Gastrocnemius medialis (tissue), 4 donors: ENCODE data around the gene RRP36. TPM values are rescaled to one million over a fixed set of nuclear protein-coding genes. Genes with fewer than 3 reads are reported as not detected.

ENCODE experiments used
- ATAC-seq, 2 donors: fragments of 150-250 bp; one replicate each; pipeline ENCODE4 v1.9.1; 2016
- DNase-seq, 2 donors: peaks; one replicate each; pipeline ENCODE4 v3.0.0-alpha.2; 2019
- H3K27ac ChIP-seq, 4 donors: fragments of 200-600 bp; sonication (generic); 1 replicate in 1 of 4; 2 replicates in 3 of 4; pipeline ENCODE4 v1.5.1; 2016 to 2018; ENCODE audit warnings: mild to moderate bottlenecking in 2 of 4, moderate library complexity in 1 of 4
- H3K27me3 ChIP-seq, 3 donors: fragments of 200-600 bp; sonication (generic) in 2 of 3; 1 replicate in 1 of 3; 2 replicates in 2 of 3; pipeline versions ENCODE4 v1.5.1 to v1.6.0; 2016 to 2019; ENCODE audit warnings: mild to moderate bottlenecking in 1 of 3, moderate library complexity in 1 of 3
- H3K36me3 ChIP-seq, 2 donors: fragments of 200-600 bp; sonication (generic) in 1 of 2; one replicate each; pipeline ENCODE4 v1.5.1; 2017 to 2018
- H3K4me1 ChIP-seq, 2 donors: fragments of 200-600 bp; sonication (generic) in 1 of 2; one replicate each; pipeline ENCODE4 v1.5.1; 2016 to 2017; ENCODE audit warnings: mild to moderate bottlenecking in 2 of 2
- H3K4me3 ChIP-seq, 4 donors: fragments of 200-600 bp; sonication (generic) in 3 of 4; 1 replicate in 1 of 4; 2 replicates in 3 of 4; pipeline ENCODE4 v1.5.1; 2016 to 2019; ENCODE audit warnings: mild to moderate bottlenecking in 2 of 4
- H3K9me3 ChIP-seq, 3 donors: fragments of 200-600 bp; sonication (generic) in 2 of 3; 1 replicate in 1 of 3; 2 replicates in 2 of 3; pipeline ENCODE4 v1.5.1; 2016 to 2019
- POLR2A ChIP-seq, 2 donors: fragments of 450-650 bp; IDR thresholded peaks; one replicate each; pipeline ENCODE4 v1.6.1; 2017; ENCODE audit warnings: antibody characterized with exemption in 2 of 2, mild to moderate bottlenecking in 2 of 2, moderate library complexity in 2 of 2
- in situ Hi-C, 4 donors: fragments of 200-750 bp; cut with MboI; loops; one replicate each; pipeline versions ENCODE4 v1.15.0 to v1.8.0; 2017; ENCODE audit warnings: low sequenced_read_pairs in 4 of 4
- intact Hi-C: fragments of 100-400 bp; cut with DNase I; formaldehyde crosslinking; loops from one replicate; pipeline ENCODE4 v1.15.1; 2023; ENCODE audit warnings: low total_unique reads
- total RNA-seq, 4 donors: library from RNA; depleted of rRNA; stranded (reverse); fragments of >200 nt; gene quantifications; one replicate each; pipeline versions ENCODE4 v1.1.0 to v1.2.3, GENCODE V29; 2016
- TF ChIP-seq, protein P1 (sequence below), 5 experiments: fragments of 450-650 bp in 3 of 5; fragments of 200-600 bp in 2 of 5; sonication (generic) in 2 of 5; IDR thresholded peaks in 4 of 5; conservative IDR thresholded peaks in 1 of 5; 1 replicate in 4 of 5; 2 replicates in 1 of 5; pipeline ENCODE4 v1.5.1; 2016 to 2019; ENCODE audit warnings: antibody characterized with exemption in 5 of 5, mild to moderate bottlenecking in 3 of 5, moderate library complexity in 3 of 5

Gene RRP36
- total RNA-seq, 4 donors from 2014 or later, result 37.7 to 64.3 (median 51.0) TPM

DNA sequence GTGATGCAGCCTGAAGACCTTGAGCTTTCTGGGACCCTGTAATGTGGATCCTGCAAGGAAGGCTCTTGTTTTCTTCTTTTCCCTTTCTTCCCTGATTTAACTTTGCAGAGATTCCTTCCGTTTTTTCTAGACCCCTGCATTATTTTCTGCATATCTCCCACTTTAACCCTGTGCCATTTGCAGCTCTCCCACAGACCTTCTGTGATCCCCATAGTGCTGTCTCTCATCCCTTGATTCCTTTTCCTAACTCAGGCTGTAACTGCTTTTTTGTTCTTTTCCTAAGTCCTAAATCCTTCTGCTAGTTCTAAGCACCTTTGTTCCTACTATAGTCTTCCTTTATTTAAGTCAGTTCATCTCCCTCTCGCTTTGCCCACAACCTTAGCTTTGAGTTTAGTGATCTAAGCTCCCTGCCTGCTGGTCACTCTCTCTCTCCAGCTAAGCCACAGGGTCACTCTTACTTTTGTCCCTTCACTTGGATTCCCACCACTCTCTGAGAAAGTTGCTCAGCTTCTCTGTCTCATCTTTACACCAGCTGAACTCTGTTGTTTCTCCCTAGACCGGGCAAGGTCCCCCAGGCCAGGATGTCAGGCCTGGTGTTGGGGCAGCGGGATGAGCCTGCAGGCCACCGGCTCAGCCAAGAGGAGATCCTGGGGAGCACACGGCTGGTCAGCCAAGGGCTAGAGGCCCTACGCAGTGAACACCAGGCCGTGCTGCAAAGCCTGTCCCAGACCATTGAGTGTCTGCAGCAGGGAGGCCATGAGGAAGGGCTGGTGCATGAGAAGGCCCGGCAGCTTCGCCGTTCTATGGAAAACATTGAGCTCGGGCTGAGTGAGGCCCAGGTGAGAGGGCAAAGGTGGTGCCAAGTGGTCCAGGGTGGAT is 39.6 kb downstream of the RRP36 start:
- no peaks in the 10 kb centered on the region for H3K27me3 ChIP-seq
- no peak for ATAC-seq
- peaks cover 21 to 29% of the 10 kb centered on the region in 2 donors for H3K4me1 ChIP-seq
- intact Hi-C loops (no loop called here), in situ Hi-C loops (no loop called here)
- DNase-seq, result no peak
- peak overlapping the region in 3 of 4 donors; percentile 87 to 98 (median 87) for H3K4me3 ChIP-seq
- H3K27ac ChIP-seq, result peak overlapping the region; percentile 90 to 99 (median 95)
- TF ChIP-seq, protein P1, sequence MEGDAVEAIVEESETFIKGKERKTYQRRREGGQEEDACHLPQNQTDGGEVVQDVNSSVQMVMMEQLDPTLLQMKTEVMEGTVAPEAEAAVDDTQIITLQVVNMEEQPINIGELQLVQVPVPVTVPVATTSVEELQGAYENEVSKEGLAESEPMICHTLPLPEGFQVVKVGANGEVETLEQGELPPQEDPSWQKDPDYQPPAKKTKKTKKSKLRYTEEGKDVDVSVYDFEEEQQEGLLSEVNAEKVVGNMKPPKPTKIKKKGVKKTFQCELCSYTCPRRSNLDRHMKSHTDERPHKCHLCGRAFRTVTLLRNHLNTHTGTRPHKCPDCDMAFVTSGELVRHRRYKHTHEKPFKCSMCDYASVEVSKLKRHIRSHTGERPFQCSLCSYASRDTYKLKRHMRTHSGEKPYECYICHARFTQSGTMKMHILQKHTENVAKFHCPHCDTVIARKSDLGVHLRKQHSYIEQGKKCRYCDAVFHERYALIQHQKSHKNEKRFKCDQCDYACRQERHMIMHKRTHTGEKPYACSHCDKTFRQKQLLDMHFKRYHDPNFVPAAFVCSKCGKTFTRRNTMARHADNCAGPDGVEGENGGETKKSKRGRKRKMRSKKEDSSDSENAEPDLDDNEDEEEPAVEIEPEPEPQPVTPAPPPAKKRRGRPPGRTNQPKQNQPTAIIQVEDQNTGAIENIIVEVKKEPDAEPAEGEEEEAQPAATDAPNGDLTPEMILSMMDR (IDR thresholded peaks at IDR 0.05 in 4 of 5, conservative IDR thresholded peaks at IDR 0.05 in 1 of 5), result no peak
- TF ChIP-seq POLR2A (IDR thresholded peaks at IDR 0.05), result no peak
- peaks cover 0 to 52% of the 10 kb centered on the region in 2 donors for H3K36me3 ChIP-seq
- H3K9me3 ChIP-seq, result no peaks in the 10 kb centered on the region

DNA sequence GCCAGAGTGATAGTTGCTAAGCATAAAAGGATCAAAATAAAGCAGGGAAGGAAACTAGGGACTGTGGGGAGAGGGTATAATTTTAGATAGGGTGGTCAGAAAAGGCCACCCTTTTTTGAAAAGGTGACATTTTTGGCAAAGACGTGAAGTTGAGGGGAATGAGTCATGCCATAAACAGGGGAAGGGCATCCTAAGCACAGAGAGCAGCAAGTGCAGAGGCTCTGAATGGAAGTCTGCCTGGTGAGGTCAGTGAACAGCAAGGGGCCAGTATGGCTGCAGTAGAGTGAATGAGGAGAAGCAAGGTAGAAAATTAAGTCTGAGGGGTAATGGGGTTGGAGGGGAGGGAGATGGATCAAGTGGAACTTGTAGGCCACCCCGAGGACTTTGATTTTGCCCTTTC is 40.4 kb downstream of the RRP36 start:
- intact Hi-C loops, result no loop called here
- H3K9me3 ChIP-seq, result no peaks in the 10 kb centered on the region
- TF ChIP-seq POLR2A (IDR thresholded peaks at IDR 0.05), result no peak
- TF ChIP-seq, protein P1 (IDR thresholded peaks at IDR 0.05 in 4 of 5, conservative IDR thresholded peaks at IDR 0.05 in 1 of 5), result no peak
- ATAC-seq (no peak), DNase-seq (no peak)
- peaks cover 0 to 52% of the 10 kb centered on the region in 2 donors for H3K36me3 ChIP-seq
- H3K4me3 ChIP-seq, result no peak overlapping the region
- H3K27me3 ChIP-seq, result no peaks in the 10 kb centered on the region
- no peak overlapping the region for H3K27ac ChIP-seq
- H3K4me1 ChIP-seq, result peaks cover 21 to 29% of the 10 kb centered on the region in 2 donors
- in situ Hi-C loops, result no loop called here

DNA sequence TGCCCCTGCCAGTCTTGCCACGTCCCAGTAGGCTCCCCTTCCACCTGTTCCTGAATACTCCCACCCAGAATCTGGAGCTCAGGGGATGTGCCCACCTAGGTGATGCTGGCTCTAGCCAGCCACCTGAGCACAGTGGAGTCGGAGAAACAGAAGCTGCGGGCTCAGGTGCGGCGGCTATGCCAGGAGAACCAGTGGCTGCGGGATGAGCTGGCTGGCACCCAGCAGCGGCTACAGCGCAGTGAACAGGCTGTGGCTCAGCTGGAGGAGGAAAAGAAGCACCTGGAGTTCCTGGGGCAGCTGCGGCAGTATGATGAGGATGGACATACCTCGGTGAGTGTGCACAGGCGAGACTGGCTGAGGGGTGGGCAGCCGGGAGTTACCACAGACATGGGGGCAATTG is 41.4 kb downstream of the RRP36 start:
- no peaks in the 10 kb centered on the region for H3K27me3 ChIP-seq
- ATAC-seq (no peak), DNase-seq (no peak)
- peaks cover 0 to 49% of the 10 kb centered on the region in 2 donors for H3K36me3 ChIP-seq
- peaks cover 21 to 23% of the 10 kb centered on the region in 2 donors for H3K4me1 ChIP-seq
- no peaks in the 10 kb centered on the region for H3K9me3 ChIP-seq
- in situ Hi-C loops (no loop called here), intact Hi-C loops (no loop called here)
- no peak for TF ChIP-seq POLR2A (IDR thresholded peaks at IDR 0.05)
- TF ChIP-seq, protein P1 (IDR thresholded peaks at IDR 0.05 in 4 of 5, conservative IDR thresholded peaks at IDR 0.05 in 1 of 5), result no peak
- H3K27ac ChIP-seq, result no peak overlapping the region
- no peak overlapping the region for H3K4me3 ChIP-seq

DNA sequence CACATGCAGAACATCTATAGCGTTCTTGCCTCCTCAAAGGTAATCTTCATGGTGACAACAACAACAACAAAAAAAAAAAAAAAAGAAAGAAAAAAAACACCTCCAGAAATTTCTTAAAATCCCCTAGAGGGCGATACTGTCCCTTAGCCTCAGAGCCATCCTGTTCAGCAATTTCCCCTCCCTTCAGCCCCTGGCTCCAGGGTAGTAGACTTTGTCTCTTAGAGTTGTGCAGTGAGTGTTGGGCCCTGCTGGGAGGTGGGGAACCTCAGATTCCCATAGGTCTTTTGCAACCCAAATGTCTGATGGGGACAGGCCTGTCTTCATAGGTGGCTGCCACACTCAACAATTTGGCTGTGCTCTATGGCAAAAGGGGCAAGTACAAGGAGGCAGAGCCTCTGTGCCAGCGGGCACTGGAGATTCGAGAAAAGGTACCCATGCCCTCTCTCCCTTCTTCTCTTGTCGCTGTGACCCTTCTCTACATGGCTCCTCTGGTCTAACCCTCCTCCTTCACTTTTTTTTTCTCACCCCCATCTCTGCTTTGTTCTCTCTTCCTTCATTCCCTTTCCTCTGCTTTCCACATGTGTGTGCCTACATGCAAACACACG is 48.7 kb downstream of the RRP36 start:
- TF ChIP-seq, protein P1 (IDR thresholded peaks at IDR 0.05 in 4 of 5, conservative IDR thresholded peaks at IDR 0.05 in 1 of 5), result peak in 1 of 5 experiments; percentile 34
- no peak for TF ChIP-seq POLR2A (IDR thresholded peaks at IDR 0.05)
- ATAC-seq, result no peak
- H3K4me1 ChIP-seq, result no peaks in the 10 kb centered on the region
- H3K9me3 ChIP-seq, result no peaks in the 10 kb centered on the region
- in situ Hi-C loops, result no loop called here
- intact Hi-C loops, result loop anchor here (5.0 kb wide), 1 partner anchor 57 kb away; no protein-coding TSS in a partner anchor
- no peak overlapping the region for H3K4me3 ChIP-seq
- no peak for DNase-seq
- H3K27ac ChIP-seq, result no peak overlapping the region
- H3K36me3 ChIP-seq, result peaks cover 0 to 67% of the 10 kb centered on the region in 2 donors
- no peaks in the 10 kb centered on the region for H3K27me3 ChIP-seq
